ENCODE results near the gene CDCP1.

Gene CDCP1

GRCh38 chr3:45120359-45121158 is 25.6 kb downstream of the CDCP1 start:
- no peak for DNase-seq (ENCODE audit: insufficient read length)
- TF ChIP-seq POLR2A (IDR thresholded peaks at IDR 0.05; ENCODE audit: low read depth, low read length) (no peak), POLR2AphosphoS5 (IDR thresholded peaks at IDR 0.05; ENCODE audit: low read depth, low read length) (no peak)
- no peak for FAIRE-seq

DNA sequence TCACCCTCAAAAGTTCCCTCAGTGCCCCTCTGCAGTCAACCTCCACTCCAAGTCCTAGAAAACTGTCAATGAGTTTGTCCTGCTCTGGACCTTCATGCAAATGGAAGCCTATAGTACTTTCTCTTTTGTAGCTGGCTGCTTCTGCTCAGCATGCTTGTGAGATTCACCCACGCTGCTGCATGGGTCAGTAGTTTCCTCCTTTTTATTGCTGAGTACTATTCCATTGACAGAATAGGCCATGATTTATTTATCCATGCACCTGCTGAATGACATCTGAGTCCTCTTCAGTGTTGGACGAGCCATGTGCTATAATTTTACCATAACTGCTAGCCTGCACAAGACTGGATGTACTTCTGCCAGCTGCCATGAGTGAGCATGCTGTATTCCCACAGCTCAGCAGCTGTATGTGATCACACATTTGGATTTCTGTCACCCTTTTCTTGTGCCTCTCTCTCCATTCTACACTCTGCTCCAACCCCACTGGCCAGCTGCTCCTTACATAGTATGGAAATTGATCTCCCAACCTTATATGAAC is 26.3 kb downstream of the CDCP1 start:
- no peak for DNase-seq (ENCODE audit: insufficient read length)
- TF ChIP-seq POLR2A (IDR thresholded peaks at IDR 0.05; ENCODE audit: low read depth, low read length) (no peak), POLR2AphosphoS5 (IDR thresholded peaks at IDR 0.05; ENCODE audit: low read depth, low read length) (no peak), TAF1 (IDR thresholded peaks at IDR 0.05; ENCODE audit: borderline replicate concordance, low read depth, low read length) (no peak)
- FAIRE-seq, result no peak

- DNase-seq (ENCODE audit: insufficient read length) (no peak), FAIRE-seq (no peak)
- TF ChIP-seq POLR2AphosphoS5 (IDR thresholded peaks at IDR 0.05; ENCODE audit: low read depth, low read length) (no peak), POLR2A (IDR thresholded peaks at IDR 0.05; ENCODE audit: low read depth, low read length) (no peak), TAF1 (IDR thresholded peaks at IDR 0.05; ENCODE audit: borderline replicate concordance, low read depth, low read length) (no peak)
Measured at GRCh38 chr3:45119376-45119775, 26.8 kb downstream of the CDCP1 start.

GRCh38 chr3:45118615-45119071 is 27.5 kb downstream of the CDCP1 start:
- FAIRE-seq (no peak), DNase-seq (ENCODE audit: insufficient read length) (no peak)
- no peak for TF ChIP-seq POLR2AphosphoS5 (IDR thresholded peaks at IDR 0.05; ENCODE audit: low read depth, low read length)
- TF ChIP-seq TAF1 (IDR thresholded peaks at IDR 0.05; ENCODE audit: borderline replicate concordance, low read depth, low read length), result no peak
- TF ChIP-seq POLR2A (IDR thresholded peaks at IDR 0.05; ENCODE audit: low read depth, low read length), result no peak

- DNase-seq (ENCODE audit: insufficient read length), result no peak
- TF ChIP-seq POLR2AphosphoS5 (IDR thresholded peaks at IDR 0.05; ENCODE audit: low read depth, low read length), result no peak
- no peak for TF ChIP-seq TAF1 (IDR thresholded peaks at IDR 0.05; ENCODE audit: borderline replicate concordance, low read depth, low read length)
- no peak for TF ChIP-seq POLR2A (IDR thresholded peaks at IDR 0.05; ENCODE audit: low read depth, low read length)
- no peak for FAIRE-seq
Measured at GRCh38 chr3:45116350-45116749, 29.8 kb downstream of the CDCP1 start.

GRCh38 chr3:45113625-45114050 is 32.5 kb downstream of the CDCP1 start:
- no peak for FAIRE-seq
- TF ChIP-seq POLR2AphosphoS5 (IDR thresholded peaks at IDR 0.05; ENCODE audit: low read depth, low read length) (no peak), POLR2A (IDR thresholded peaks at IDR 0.05; ENCODE audit: low read depth, low read length) (no peak), TAF1 (IDR thresholded peaks at IDR 0.05; ENCODE audit: borderline replicate concordance, low read depth, low read length) (no peak)

GRCh38 chr3:45112939-45113338 is 33.2 kb downstream of the CDCP1 start:
- FAIRE-seq, result no peak
- no peak for TF ChIP-seq POLR2AphosphoS5 (IDR thresholded peaks at IDR 0.05; ENCODE audit: low read depth, low read length)
- TF ChIP-seq POLR2A (IDR thresholded peaks at IDR 0.05; ENCODE audit: low read depth, low read length), result no peak
- TF ChIP-seq TAF1 (IDR thresholded peaks at IDR 0.05; ENCODE audit: borderline replicate concordance, low read depth, low read length), result no peak

More at GRCh38 chr3:45113625-45114050, 32.5 kb downstream of the CDCP1 start:
- DNase-seq (ENCODE audit: insufficient read length), result no peak

DNA sequence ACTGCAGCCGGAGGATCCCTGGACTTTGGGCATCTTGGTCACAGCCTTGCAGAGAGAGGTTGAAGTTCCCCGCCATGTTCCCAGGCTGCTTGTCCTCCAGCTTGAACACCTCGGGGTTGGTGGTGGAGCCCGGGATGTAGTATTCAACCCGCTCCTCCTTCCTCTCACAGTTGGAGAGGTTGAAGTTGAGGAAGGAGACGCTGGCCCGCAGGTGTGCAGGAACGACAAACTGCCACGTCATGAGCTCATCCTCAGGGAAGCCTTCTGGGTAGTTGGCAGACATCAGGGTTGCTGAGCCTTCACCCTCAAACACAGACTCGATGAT is 35.7 kb downstream of the CDCP1 start:
- DNase-seq (ENCODE audit: insufficient read length) (no peak), FAIRE-seq (no peak)
- TF ChIP-seq POLR2A (IDR thresholded peaks at IDR 0.05; ENCODE audit: low read depth, low read length), result no peak
- TF ChIP-seq POLR2AphosphoS5 (IDR thresholded peaks at IDR 0.05; ENCODE audit: low read depth, low read length), result no peak
- no peak for TF ChIP-seq TAF1 (IDR thresholded peaks at IDR 0.05; ENCODE audit: borderline replicate concordance, low read depth, low read length)

More at GRCh38 chr3:45112939-45113338, 33.2 kb downstream of the CDCP1 start:
- no peak for DNase-seq (ENCODE audit: insufficient read length)

DNA sequence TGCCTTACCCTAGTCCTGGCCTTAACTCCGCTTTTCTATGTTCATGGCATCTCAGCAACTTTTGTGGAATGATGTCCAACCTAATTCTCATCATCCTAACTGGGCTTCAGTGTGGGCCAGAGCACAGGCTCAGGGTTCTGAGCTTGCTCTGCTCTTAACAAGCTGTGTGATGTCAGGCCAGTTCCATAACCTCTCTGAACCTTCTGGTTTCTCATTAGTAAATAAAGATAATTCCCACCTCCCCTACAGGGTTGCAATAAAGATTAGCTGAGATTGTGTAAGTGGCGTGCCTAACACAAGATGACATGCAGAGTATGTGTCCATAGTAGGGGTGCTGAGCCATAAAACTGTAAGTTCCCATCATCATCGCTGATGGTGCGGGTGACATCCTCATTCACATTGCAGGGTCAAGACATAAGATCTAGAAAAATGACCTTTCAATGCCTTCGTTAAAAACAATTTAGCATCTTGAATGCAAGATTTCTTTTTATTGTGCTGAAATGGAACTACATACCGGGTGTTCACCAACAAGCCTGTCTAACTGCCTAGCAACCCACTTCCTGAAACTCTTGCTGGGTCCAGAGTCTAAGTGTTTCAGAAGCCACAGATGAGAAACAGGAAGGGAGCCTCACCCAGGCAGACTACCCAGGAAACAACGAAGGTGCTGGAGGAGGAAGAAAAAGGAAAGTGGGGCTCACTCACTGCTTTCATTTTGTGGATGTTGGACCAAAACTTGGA is 36.2 kb downstream of the CDCP1 start:
- FAIRE-seq (no peak), DNase-seq (ENCODE audit: insufficient read length) (no peak)
- no peak for TF ChIP-seq POLR2AphosphoS5 (IDR thresholded peaks at IDR 0.05; ENCODE audit: low read depth, low read length)
- no peak for TF ChIP-seq TAF1 (IDR thresholded peaks at IDR 0.05; ENCODE audit: borderline replicate concordance, low read depth, low read length)
- no peak for TF ChIP-seq POLR2A (IDR thresholded peaks at IDR 0.05; ENCODE audit: low read depth, low read length)

DNA sequence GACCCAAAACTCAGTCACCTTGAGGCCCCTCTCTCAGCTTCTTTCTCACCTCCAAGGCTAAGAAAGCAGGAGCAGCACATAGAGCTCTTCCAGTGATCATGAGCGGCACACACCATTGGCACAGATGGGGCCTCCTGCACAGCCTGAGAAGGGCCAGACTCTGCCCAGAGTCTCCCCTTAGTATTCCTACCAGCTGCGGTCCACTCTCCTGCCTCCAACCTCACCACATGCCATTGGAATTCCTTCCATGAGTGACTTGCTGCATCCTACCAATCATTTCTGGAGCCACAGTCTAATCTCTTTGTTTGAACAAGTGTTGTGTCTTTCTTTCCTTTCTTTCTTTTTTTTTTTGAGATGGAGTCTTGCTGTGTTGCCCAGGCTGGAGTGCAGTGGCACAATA is 39.3 kb downstream of the CDCP1 start:
- DNase-seq (ENCODE audit: insufficient read length) (no peak), FAIRE-seq (no peak)
- TF ChIP-seq POLR2A (IDR thresholded peaks at IDR 0.05; ENCODE audit: low read depth, low read length) (no peak), TAF1 (IDR thresholded peaks at IDR 0.05; ENCODE audit: borderline replicate concordance, low read depth, low read length) (no peak), POLR2AphosphoS5 (IDR thresholded peaks at IDR 0.05; ENCODE audit: low read depth, low read length) (no peak)

GRCh38 chr3:45105855-45106671 is 40.1 kb downstream of the CDCP1 start:
- FAIRE-seq (no peak), DNase-seq (ENCODE audit: insufficient read length) (no peak)
- no peak for TF ChIP-seq TAF1 (IDR thresholded peaks at IDR 0.05; ENCODE audit: borderline replicate concordance, low read depth, low read length)
- no peak for TF ChIP-seq POLR2A (IDR thresholded peaks at IDR 0.05; ENCODE audit: low read depth, low read length)
